CD4-positive, alpha-beta T cell treated with Interleukin-2 at 100 ng/mL for 4 hours (primary cell): ENCODE measurements around the gene DCTN3.
"Not testable (repeated sequence)": the region's sequence is repeated elsewhere in the genome, so short reads cannot be mapped to it uniquely, and the experiment has no call there.

Experiments
- DNase-seq: peaks from one replicate; pipeline ENCODE4 v3.0.0-alpha.2; 2020; ENCODE audit warnings: low spot score

The DCTN3 gene

DNA sequence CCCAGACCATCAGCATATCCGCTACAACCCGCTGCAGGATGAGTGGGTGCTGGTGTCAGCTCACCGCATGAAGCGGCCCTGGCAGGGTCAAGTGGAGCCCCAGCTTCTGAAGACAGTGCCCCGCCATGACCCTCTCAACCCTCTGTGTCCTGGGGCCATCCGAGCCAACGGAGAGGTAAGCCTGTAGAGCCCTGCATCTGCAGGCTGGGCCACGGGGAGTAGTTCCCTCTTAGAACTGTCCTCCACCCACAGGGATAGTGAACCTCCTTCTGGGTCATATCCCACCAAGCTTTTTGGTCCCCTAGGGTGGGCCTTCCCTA lies 26.7 kb upstream of the DCTN3 start:
- DNase-seq: no peak

DNA sequence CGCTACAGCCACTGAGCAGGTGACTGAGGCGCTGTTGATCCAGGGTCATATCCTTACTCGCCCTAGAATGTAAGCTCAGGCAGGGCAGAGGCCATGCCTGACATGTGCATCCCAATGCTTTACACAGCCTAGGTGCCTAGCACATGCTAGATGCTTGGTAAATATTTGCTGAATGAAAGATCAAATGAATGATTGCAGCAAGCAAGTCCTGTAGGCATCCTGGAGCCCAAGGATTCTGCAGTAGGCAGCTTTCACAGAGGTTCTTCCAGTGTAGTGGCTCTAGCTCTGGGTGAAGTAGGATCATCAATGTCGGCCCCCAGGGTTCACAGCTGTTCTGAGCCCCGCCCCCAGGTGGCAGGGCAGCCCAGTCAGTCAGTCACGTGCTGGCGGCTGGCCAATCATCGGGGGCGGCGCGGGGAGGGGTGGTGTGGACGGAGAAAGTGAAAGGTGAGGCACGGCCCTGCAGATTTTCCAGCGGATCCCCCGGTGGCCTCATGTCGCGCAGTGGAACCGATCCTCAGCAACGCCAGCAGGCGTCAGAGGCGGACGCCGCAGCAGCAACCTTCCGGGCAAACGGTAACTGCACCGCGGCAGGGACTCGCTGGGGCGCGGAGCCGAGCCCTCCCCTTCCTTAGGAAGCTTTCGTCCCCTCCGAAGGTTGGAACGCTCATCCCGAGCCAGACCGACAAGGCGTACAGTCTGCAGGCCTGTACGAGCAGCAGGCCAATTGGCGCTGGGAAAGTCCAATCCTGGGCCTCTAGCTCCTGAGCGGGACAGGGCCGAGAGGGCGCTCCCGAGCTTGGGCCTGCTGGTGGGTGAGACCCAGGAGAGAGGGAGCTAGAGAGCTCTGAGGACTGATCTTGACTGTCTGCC lies 26.2 kb upstream of the DCTN3 start, which contains the start of gene GALT:
TSS of gene GALT (plus strand) at position 465 of the 873 bp plus-strand sequence. CDS start at position 495, 30 bp downstream.
- DNase-seq: peak; percentile 97

DNA sequence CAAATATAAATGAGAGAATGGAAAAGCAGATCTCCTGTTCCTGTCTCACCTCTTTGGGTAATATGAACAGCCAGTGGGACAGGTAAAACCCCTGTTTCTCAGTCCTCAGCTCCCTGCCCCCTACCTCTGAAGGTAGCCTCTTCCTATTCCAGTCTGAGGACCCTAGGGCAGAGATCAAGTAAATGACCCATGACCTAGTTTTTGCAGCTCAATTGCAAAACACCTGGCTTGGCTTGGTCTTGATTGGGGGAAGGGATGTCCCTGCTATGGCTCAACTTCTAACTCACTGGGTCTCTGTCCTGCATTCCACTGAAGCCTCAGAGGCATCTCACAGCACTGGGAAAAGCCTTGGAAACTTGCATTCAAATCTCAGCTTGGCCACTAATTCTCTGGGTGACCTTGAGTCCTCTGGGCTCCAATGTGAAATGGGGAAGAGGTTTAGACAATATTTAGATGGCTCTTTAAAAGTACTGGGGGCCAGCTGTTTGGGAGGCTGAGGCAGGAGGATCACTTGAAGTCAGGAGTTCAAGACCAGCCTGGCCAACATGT lies 24.5 kb upstream of the DCTN3 start:
- no peak for DNase-seq

DNA sequence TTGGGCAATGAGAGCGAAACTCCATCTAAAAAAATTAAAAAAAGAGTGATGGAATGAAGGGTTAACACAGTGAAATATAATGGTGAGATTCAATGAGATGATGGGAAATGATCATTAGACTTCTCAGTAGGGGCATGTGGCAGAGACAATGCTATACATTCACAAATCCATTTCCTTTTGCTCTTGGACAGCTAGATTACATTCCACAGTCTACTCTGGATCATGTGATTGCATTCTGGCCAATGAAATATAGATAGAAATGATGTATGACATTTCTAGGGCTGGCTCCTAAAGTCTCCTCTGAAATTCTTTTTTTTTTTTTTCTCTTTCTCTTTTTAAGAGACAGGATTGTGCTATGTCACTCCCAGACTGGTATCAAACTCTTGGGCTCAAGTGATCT lies 22.4 kb upstream of the DCTN3 start:
- no peak for DNase-seq

DNA sequence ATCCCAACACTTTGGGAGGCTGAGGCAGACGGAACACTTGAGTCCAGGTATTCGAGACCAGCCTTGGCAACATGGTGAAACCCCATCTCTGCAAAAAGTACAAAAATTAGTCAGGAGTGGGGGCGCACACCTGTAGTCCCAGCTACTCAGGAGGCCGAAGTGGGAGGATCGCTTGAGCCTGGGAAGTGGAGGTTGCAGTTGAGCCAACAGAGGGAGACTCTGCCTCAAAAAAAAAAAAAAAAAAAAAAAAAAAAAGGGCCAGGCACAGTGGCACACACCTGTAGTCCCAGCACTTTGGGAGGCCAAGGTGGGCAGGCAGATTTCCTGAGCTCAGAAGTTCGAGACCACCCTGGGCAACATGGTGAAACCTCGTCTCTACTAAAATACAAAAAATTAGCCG lies 19.0 kb upstream of the DCTN3 start:
- DNase-seq: not testable (repeated sequence)

- no peak for DNase-seq
Measured at GRCh38 chr9:34638138-34638445, 17.8 kb upstream of the DCTN3 start.

GRCh38 chr9:34637356-34638137 lies 17.3 kb upstream of the DCTN3 start, which contains the start of gene SIGMAR1:
Gene SIGMAR1 (minus strand): TSS chr9:34637787. CDS start chr9:34637697, 90 bp downstream.
- peak; percentile 96 for DNase-seq

GRCh38 chr9:34636791-34637355 lies 16.6 kb upstream of the DCTN3 start:
- no peak for DNase-seq

- no peak for DNase-seq
Measured at GRCh38 chr9:34635556-34635955, 15.3 kb upstream of the DCTN3 start.

- DNase-seq: no peak
Measured at GRCh38 chr9:34634551-34635248, 14.4 kb upstream of the DCTN3 start.

DNA sequence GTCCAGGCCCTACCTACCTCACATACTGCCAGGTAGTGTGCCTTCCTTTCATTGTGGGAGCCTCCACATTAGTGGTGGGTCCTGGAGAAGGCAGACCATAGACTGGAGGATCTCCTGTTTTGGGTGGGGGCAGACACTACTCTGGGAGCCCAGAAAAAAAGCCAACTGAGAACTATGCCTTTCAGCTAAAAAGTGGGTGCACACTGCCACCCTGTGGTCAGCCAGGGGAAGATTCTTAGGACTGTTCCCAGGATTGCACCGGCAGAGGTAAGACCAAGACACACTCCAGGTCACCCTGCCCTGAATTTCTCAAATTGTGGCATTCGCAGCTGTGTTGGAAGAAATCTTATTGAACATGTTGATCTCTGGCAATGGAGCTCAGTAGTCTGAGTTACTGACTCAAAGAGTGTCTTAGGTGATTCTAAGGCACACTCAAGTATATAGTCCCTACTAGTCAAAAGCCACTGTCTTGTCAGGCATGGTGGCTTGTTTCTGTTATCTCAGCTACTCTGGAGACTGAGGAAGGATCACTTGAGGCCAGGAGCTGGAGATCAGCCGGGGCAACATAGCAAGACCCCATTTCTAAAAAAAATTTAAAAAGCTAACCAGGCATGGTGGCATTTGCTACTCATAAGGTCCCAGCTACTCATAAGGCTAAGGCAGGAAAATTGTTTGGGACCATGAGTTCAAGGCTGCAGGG lies 13.7 kb upstream of the DCTN3 start:
- DNase-seq: peak; percentile 81

GRCh38 chr9:34633166-34633565 lies 12.9 kb upstream of the DCTN3 start:
- DNase-seq: no peak

- no peak for DNase-seq
Measured at GRCh38 chr9:34630402-34631154, 10.3 kb upstream of the DCTN3 start.

GRCh38 chr9:34629491-34629808 lies 9.2 kb upstream of the DCTN3 start:
- DNase-seq: no peak

- DNase-seq: peak; percentile 24
Measured at GRCh38 chr9:34628656-34629490, 8.6 kb upstream of the DCTN3 start, which contains the start of gene ARID3C. Gene ARID3C (minus strand): TSS chr9:34629066. CDS start chr9:34628014, 1,052 bp downstream.

GRCh38 chr9:34627716-34628655 lies 7.7 kb upstream of the DCTN3 start:
- DNase-seq: no peak

DNA sequence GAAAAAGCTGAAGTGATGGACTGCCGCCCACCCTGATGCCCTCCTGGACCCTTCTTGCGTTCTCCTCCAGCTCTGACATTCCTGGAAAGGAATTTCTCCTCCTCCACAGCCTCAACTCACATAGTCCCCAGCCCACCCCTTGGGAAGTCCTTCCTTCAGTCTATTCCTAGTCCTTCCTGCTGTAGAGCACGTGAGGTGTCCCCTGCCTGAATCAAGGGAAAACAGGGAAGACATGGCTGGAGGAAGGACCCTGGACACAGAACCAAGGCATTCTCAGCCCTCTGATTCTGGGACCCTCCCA lies 4.8 kb upstream of the DCTN3 start:
- DNase-seq: no peak

GRCh38 chr9:34624475-34625185 lies 4.3 kb upstream of the DCTN3 start:
- DNase-seq: no peak
